Hepatocyte (in vitro differentiated cells): ENCODE results near the gene RNF168. TPM values are rescaled to one million over a fixed set of nuclear protein-coding genes. Genes with fewer than 3 reads are reported as not detected.
"Not testable (repeated sequence)": the region's sequence is repeated elsewhere in the genome, so short reads cannot be mapped to it uniquely, and the experiment has no call there.

Experiments
- DNase-seq: peaks from one replicate; pipeline ENCODE4 v3.0.0-alpha.2; 2016; ENCODE audit warnings: low spot score
- H2AFZ ChIP-seq: fragments of 200-600 bp; sonication (generic); 2 replicates; pipeline ENCODE4 v1.6.0; 2016; ENCODE audit warnings: antibody characterized with exemption, mild to moderate bottlenecking
- H3K27ac ChIP-seq: fragments of 200-600 bp; sonication (generic); 2 replicates; pipeline ENCODE4 v1.5.1; 2016; ENCODE audit warnings: mild to moderate bottlenecking
- H3K27me3 ChIP-seq: fragments of 200-600 bp; sonication (generic); 2 replicates; pipeline ENCODE4 v1.6.1; 2016
- H3K36me3 ChIP-seq: fragments of 200-600 bp; sonication (generic); replicated peaks from 2 replicates; pipeline ENCODE4 v1.5.1; 2016; ENCODE audit warnings: low read depth; ENCODE audit not compliant: insufficient read depth
- H3K4me1 ChIP-seq: fragments of 200-600 bp; sonication (generic); 2 replicates; pipeline ENCODE4 v1.5.1; 2016; ENCODE audit warnings: mild to moderate bottlenecking, moderate library complexity; ENCODE audit not compliant: insufficient read depth
- H3K4me2 ChIP-seq: fragments of 200-600 bp; sonication (generic); 2 replicates; pipeline ENCODE4 v1.6.0; 2016
- H3K4me3 ChIP-seq: fragments of 200-600 bp; sonication (generic); 2 replicates; pipeline ENCODE4 v1.5.1; 2016; ENCODE audit warnings: mild to moderate bottlenecking
- H3K79me2 ChIP-seq: fragments of 200-600 bp; sonication (generic); 2 replicates; pipeline ENCODE4 v1.6.0; 2017; ENCODE audit warnings: mild to moderate bottlenecking
- H3K9me2 ChIP-seq: fragments of 200-600 bp; sonication (generic); replicated peaks from 2 replicates; pipeline ENCODE4 v1.6.0; 2017; ENCODE audit warnings: mild to moderate bottlenecking; ENCODE audit not compliant: insufficient read depth
- H3K9me3 ChIP-seq: fragments of 200-600 bp; sonication (generic); 2 replicates; pipeline ENCODE4 v1.5.1; 2016; ENCODE audit warnings: low read depth, mild to moderate bottlenecking
- H4K20me1 ChIP-seq: fragments of 200-600 bp; sonication (generic); 2 replicates; pipeline ENCODE4 v1.6.0; 2016; ENCODE audit warnings: mild to moderate bottlenecking; ENCODE audit not compliant: insufficient read depth, poor library complexity, severe bottlenecking
- CTCF ChIP-seq: fragments of 200-600 bp; sonication (generic); IDR thresholded peaks from 2 replicates; pipeline ENCODE4 v1.5.1; 2016; ENCODE audit warnings: antibody characterized with exemption, mild to moderate bottlenecking; ENCODE audit not compliant: poor library complexity
- EZH2 ChIP-seq: fragments of 200-600 bp; sonication (generic); IDR thresholded peaks from 2 replicates; pipeline ENCODE4 v1.6.1; 2016; ENCODE audit warnings: antibody characterized with exemption, mild to moderate bottlenecking, borderline replicate concordance
- EZH2phosphoT487 ChIP-seq: fragments of 200-600 bp; sonication (generic); IDR thresholded peaks from one replicate; pipeline ENCODE4 v1.6.1; 2018; ENCODE audit warnings: antibody characterized with exemption, mild to moderate bottlenecking, low read depth, moderate library complexity; ENCODE audit not compliant: unreplicated experiment, severe bottlenecking
- WGBS: methylation state at CpG from one replicate; pipeline ENCODE4 v1.1.6; 2016; ENCODE audit warnings: low lambda C conversion rate; ENCODE audit errors: missing lambda C conversion rate; 5-methylcytosine and 5-hydroxymethylcytosine counted together
- polyA plus RNA-seq: library from polyadenylated mRNA; unstranded; fragments of >200 nt; fragmentation: Nextera tagmentation; extraction: Ambion mirVana; gene quantifications from 2 replicates; pipeline ENCODE4 v1.2.1, GENCODE V29; 2016
- total RNA-seq: library from RNA; depleted of rRNA; stranded (reverse); fragments of >200 nt; gene quantifications from 2 replicates; pipeline ENCODE4 v1.2.3, GENCODE V29; 2014

RNF168 gene
- total and polyA plus RNA-seq, 2 experiments from 2014 or later, result 5.3 to 13.5 TPM

GRCh38 chr3:196431181-196432136, 72.1 kb downstream of the RNF168 start:
- Histone ChIP-seq H3K4me3 (peak overlapping the region; percentile 56), H2AFZ (peak overlapping the region; percentile 83), H4K20me1 (peaks cover 44% of the 10 kb centered on the region), H3K27ac (peak overlapping the region; percentile 96), H3K4me2 (peak overlapping the region; percentile 80), H3K9me3 (no peaks in the 10 kb centered on the region), H3K79me2 (peaks cover 55% of the 10 kb centered on the region), H3K4me1 (peaks cover 8% of the 10 kb centered on the region), H3K9me2 (no peaks in the 10 kb centered on the region), H3K36me3 (no peaks in the 10 kb centered on the region), H3K27me3 (no peaks in the 10 kb centered on the region)
- 2% methylated on average over 28 of the region's 50 CpGs for WGBS
- no peak for TF ChIP-seq EZH2phosphoT487
- no peak for TF ChIP-seq EZH2
- TF ChIP-seq CTCF, result no peak
- peak; percentile 67 for DNase-seq

- Histone ChIP-seq H3K79me2 (peaks cover 90% of the 10 kb centered on the region), H3K36me3 (no peaks in the 10 kb centered on the region), H3K9me2 (no peaks in the 10 kb centered on the region), H3K4me3 (no peak overlapping the region), H3K9me3 (no peaks in the 10 kb centered on the region), H3K27ac (no peak overlapping the region), H3K4me2 (no peak overlapping the region), H2AFZ (no peak overlapping the region), H3K4me1 (peaks cover 8% of the 10 kb centered on the region), H4K20me1 (peaks cover 74% of the 10 kb centered on the region), H3K27me3 (no peaks in the 10 kb centered on the region)
- no peak for DNase-seq
- 96% methylated on average over 6 of the region's 6 CpGs for WGBS
- TF ChIP-seq EZH2, result no peak
- TF ChIP-seq EZH2phosphoT487, result no peak
- no peak for TF ChIP-seq CTCF
Observed at GRCh38 chr3:196428041-196428440, 75.5 kb downstream of the RNF168 start.

- not testable (repeated sequence) for H3K36me3 ChIP-seq, H3K4me1 ChIP-seq, DNase-seq, H3K9me2 ChIP-seq, H3K4me3 ChIP-seq, H3K9me3 ChIP-seq, H2AFZ ChIP-seq, H3K4me2 ChIP-seq, H3K27ac ChIP-seq, H3K27me3 ChIP-seq
- Histone ChIP-seq H4K20me1 (peaks cover 94% of the 10 kb centered on the region), H3K79me2 (peaks cover 100% of the 10 kb centered on the region)
- 90% methylated on average over 6 of the region's 6 CpGs for WGBS
Observed at GRCh38 chr3:196424421-196424820, 79.1 kb downstream of the RNF168 start.

- DNase-seq, result peak; percentile 15
- Histone ChIP-seq H3K27ac (no peak overlapping the region), H3K4me3 (no peak overlapping the region), H3K4me2 (no peak overlapping the region), H3K9me3 (no peaks in the 10 kb centered on the region), H3K79me2 (peaks cover 100% of the 10 kb centered on the region), H3K36me3 (no peaks in the 10 kb centered on the region), H3K4me1 (no peaks in the 10 kb centered on the region), H3K9me2 (no peaks in the 10 kb centered on the region), H2AFZ (no peak overlapping the region), H3K27me3 (no peaks in the 10 kb centered on the region), H4K20me1 (peaks cover 92% of the 10 kb centered on the region)
- TF ChIP-seq CTCF, result no peak
- no peak for TF ChIP-seq EZH2phosphoT487
- no peak for TF ChIP-seq EZH2
- 88% methylated on average over 10 of the region's 10 CpGs for WGBS
Observed at GRCh38 chr3:196423044-196423781, 80.4 kb downstream of the RNF168 start.

- not testable (repeated sequence) for H3K4me3 ChIP-seq, H3K9me3 ChIP-seq, H3K4me1 ChIP-seq, H2AFZ ChIP-seq, H3K4me2 ChIP-seq, DNase-seq, H3K27ac ChIP-seq, H3K27me3 ChIP-seq, H3K9me2 ChIP-seq, H3K36me3 ChIP-seq
- Histone ChIP-seq H4K20me1 (peaks cover 88% of the 10 kb centered on the region), H3K79me2 (peaks cover 100% of the 10 kb centered on the region)
- 97% methylated on average over 5 of the region's 5 CpGs for WGBS
Observed at GRCh38 chr3:196421668-196422067, 81.9 kb downstream of the RNF168 start.
